ENCODE data around the gene DUSP10. TPM values are rescaled to one million over a fixed set of nuclear protein-coding genes. Genes with fewer than 3 reads are reported as not detected.

The DUSP10 gene
- total and polyA plus RNA-seq, 8 donors: 4.7 to 14.5 (median 9.3) TPM

DNA sequence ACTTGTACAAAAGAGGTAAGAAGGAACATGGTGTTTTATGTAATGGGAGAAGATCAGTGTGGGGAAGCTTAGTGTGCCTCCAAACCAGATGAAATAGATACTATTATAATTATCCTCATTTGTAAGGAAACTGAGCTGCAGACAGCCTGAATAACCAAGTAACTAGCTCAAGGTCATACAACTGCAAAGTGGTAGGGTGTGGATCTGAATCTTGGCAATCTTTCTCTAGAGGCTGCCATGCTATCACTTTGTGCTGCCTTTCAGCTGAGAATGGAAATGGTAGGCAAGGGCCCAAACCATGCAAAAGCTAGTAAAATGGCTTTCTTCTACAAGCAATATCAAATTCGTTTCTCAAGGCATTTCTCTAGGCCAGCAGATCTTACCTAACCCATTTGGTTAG lies 51.0 kb downstream of the DUSP10 start:
- FAIRE-seq (no peak), ATAC-seq (no peak), DNase-seq (no peak)
- Histone ChIP-seq H3K27ac (no peak overlapping the region), H3K27me3 (no peaks in the 10 kb centered on the region), H3K4me3 (no peak overlapping the region), H3K36me3 (no peaks in the 10 kb centered on the region), H3K4me1 (no peaks in the 10 kb centered on the region), H3K9me3 (no peaks in the 10 kb centered on the region)
- TF ChIP-seq, protein P1, sequence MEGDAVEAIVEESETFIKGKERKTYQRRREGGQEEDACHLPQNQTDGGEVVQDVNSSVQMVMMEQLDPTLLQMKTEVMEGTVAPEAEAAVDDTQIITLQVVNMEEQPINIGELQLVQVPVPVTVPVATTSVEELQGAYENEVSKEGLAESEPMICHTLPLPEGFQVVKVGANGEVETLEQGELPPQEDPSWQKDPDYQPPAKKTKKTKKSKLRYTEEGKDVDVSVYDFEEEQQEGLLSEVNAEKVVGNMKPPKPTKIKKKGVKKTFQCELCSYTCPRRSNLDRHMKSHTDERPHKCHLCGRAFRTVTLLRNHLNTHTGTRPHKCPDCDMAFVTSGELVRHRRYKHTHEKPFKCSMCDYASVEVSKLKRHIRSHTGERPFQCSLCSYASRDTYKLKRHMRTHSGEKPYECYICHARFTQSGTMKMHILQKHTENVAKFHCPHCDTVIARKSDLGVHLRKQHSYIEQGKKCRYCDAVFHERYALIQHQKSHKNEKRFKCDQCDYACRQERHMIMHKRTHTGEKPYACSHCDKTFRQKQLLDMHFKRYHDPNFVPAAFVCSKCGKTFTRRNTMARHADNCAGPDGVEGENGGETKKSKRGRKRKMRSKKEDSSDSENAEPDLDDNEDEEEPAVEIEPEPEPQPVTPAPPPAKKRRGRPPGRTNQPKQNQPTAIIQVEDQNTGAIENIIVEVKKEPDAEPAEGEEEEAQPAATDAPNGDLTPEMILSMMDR (IDR thresholded peaks at IDR 0.05): no peak
- intact Hi-C loops (cut with DNase I): no loop called here
- WGBS, 2 donors: 54 to 55% methylated on average over 1 of the region's 1 CpG

DNA sequence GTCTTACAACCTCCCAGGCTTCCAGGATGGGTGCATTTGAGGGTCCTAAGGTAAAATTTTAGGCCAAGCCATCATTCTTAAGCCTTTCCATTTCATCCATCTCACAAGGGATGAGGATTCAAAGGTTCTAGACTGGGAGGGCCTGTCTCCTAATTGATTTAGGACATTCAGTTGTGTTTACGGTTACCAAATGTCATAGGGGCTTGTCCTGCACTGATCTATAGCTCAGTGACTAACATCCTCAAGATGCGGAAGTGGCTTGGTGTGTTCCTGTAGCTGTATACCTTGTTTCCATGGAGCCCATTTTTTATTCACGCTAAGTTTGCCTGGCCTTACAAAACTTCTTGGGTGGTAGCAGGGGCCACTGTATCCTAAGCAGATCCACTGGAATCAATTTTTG lies 52.8 kb downstream of the DUSP10 start:
- ATAC-seq: no peak
- intact Hi-C loops (cut with DNase I): no loop called here
- Histone ChIP-seq H3K4me1 (no peaks in the 10 kb centered on the region), H3K4me3 (no peak overlapping the region), H3K27me3 (no peaks in the 10 kb centered on the region), H3K9me3 (no peaks in the 10 kb centered on the region), H3K36me3 (no peaks in the 10 kb centered on the region), H3K27ac (no peak overlapping the region)
- 93% methylated on average over 3 of the region's 3 CpGs for WGBS, 2 donors
- TF ChIP-seq, protein P1 (IDR thresholded peaks at IDR 0.05): no peak
- FAIRE-seq: no peak
- DNase-seq: no peak

DNA sequence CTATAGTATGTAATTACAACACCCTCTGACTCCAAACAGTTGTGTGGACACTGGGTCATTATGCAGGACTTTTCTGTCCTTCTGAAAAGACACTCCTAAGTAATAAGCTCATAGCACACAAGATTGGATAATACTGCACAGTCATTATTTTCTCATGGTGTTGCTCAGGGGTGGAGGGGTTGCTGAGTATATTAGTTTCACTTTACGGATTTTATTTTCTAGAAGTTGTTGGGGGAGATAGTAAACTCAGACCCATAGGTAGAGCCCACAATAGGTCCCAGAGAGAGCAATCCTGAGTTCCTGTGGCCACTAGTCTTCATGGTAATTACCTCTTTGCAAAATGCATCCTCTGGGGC lies 53.4 kb downstream of the DUSP10 start:
- TF ChIP-seq, protein P1 (IDR thresholded peaks at IDR 0.05): no peak
- Histone ChIP-seq H3K27me3 (no peaks in the 10 kb centered on the region), H3K4me1 (no peaks in the 10 kb centered on the region), H3K27ac (no peak overlapping the region), H3K4me3 (no peak overlapping the region), H3K36me3 (no peaks in the 10 kb centered on the region), H3K9me3 (no peaks in the 10 kb centered on the region)
- FAIRE-seq: no peak
- WGBS, 2 donors: 83 to 90% methylated on average over 1 of the region's 1 CpG
- intact Hi-C loops (cut with DNase I): no loop called here
- no peak for ATAC-seq
- no peak for DNase-seq

DNA sequence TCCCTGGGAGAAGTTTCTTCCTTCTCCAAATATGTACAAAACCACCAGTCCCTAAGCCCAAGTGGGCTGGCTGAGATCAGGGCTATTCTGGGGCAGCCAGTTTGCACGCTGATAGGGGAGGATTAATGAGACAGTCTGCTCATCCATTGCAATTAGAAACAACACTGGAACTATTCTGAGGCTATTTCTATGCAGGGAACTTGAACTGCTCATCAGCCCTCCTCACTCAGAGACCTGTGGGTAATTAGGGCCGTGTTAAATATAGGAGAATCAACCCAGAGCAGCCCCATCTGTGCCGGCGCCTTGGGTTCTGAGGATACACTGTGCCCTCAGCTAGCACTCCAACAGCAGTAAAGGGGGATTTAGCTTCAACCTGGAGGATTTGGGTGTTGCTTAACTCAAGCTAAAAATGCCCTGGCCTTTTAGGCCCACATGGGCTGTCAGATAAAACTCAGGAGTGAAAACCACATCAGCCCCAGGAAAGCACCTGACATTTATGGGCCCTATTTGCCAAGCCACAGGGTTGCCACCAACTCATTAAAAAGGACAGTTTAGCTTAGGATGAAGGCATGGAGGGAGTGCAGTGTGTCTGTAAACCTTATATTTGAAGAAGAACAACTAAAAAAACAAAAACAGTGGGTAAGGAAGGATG lies 53.9 kb downstream of the DUSP10 start:
- Histone ChIP-seq H3K36me3 (no peaks in the 10 kb centered on the region), H3K4me1 (no peaks in the 10 kb centered on the region), H3K4me3 (no peak overlapping the region), H3K27ac (no peak overlapping the region), H3K27me3 (no peaks in the 10 kb centered on the region), H3K9me3 (no peaks in the 10 kb centered on the region)
- ATAC-seq (no peak), FAIRE-seq (no peak), DNase-seq (no peak)
- intact Hi-C loops (cut with DNase I): no loop called here
- WGBS, 2 donors: 80 to 84% methylated on average over 4 of the region's 4 CpGs
- TF ChIP-seq, protein P1 (IDR thresholded peaks at IDR 0.05): no peak

DNA sequence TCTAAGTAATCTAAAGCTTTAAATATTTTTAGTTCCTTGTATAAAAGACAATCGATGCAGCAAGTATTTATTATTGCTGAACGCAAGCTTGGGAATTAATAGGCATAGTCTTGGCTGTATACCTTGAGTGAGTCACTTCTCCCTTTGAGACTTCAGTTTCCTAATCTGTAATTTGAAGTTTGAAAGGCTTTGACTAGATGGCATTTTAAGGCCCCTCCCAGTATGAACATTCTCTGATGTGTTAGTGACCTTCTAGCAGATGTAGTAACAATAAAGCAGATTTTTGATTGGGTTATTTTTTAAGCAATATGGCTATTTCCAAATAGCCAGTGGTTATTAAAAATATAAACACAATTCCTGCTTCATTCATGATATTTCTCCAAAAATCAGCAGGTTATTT lies 58.2 kb downstream of the DUSP10 start:
- DNase-seq: no peak
- FAIRE-seq: no peak
- ATAC-seq: no peak
- Histone ChIP-seq H3K4me1 (no peaks in the 10 kb centered on the region), H3K4me3 (no peak overlapping the region), H3K36me3 (no peaks in the 10 kb centered on the region), H3K27me3 (no peaks in the 10 kb centered on the region), H3K27ac (no peak overlapping the region), H3K9me3 (no peaks in the 10 kb centered on the region)
- TF ChIP-seq, protein P1 (IDR thresholded peaks at IDR 0.05): no peak
- 87 to 91% methylated on average over 2 of the region's 2 CpGs for WGBS, 2 donors
- intact Hi-C loops (cut with DNase I): no loop called here
